Prostate gland (tissue), 2 donors: Measurements from ENCODE around the gene ATXN1.

Source experiments
- POLR2AphosphoS5 ChIP-seq: sonication (generic); formaldehyde crosslinking; IDR thresholded peaks from one replicate; pipeline ENCODE4 v1.6.1; 2017; ENCODE audit warnings: antibody characterized with exemption
- TF ChIP-seq, protein P1 (sequence below), 4 experiments: fragments of 200-600 bp in 2 of 4; fragments of 450-650 bp in 2 of 4; sonication (generic) in 2 of 4; IDR thresholded peaks; 1 replicate in 3 of 4; 2 replicates in 1 of 4; pipeline ENCODE4 v1.5.1; 2016 to 2019; ENCODE audit warnings: antibody characterized with exemption in 4 of 4, mild to moderate bottlenecking in 2 of 4, moderate library complexity in 2 of 4

DNA sequence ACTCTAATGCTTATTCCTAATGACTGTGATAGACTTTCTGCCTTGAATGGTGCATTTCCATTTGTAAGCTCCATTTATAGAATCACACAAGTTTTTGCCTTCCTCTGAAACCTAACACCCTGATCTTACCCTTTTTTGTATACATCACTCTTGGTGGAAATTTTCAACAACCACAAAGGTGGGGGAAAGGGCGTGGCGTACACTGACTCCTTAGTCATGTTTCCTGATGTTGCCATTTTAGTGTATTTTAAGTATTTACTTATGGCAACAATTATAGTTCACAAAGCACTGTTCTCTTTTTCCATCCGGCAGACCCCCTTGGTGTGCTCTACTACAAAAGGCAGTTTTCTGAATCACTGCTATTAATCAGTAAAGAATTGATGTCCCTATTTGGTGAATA is 92.0 kb downstream of the ATXN1 start:
- TF ChIP-seq, protein P1, sequence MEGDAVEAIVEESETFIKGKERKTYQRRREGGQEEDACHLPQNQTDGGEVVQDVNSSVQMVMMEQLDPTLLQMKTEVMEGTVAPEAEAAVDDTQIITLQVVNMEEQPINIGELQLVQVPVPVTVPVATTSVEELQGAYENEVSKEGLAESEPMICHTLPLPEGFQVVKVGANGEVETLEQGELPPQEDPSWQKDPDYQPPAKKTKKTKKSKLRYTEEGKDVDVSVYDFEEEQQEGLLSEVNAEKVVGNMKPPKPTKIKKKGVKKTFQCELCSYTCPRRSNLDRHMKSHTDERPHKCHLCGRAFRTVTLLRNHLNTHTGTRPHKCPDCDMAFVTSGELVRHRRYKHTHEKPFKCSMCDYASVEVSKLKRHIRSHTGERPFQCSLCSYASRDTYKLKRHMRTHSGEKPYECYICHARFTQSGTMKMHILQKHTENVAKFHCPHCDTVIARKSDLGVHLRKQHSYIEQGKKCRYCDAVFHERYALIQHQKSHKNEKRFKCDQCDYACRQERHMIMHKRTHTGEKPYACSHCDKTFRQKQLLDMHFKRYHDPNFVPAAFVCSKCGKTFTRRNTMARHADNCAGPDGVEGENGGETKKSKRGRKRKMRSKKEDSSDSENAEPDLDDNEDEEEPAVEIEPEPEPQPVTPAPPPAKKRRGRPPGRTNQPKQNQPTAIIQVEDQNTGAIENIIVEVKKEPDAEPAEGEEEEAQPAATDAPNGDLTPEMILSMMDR (IDR thresholded peaks at IDR 0.05) = no peak
- TF ChIP-seq POLR2AphosphoS5 = no peak
